HepG2 (cell line): ENCODE measurements around the gene BABAM2. TPM values are rescaled to one million over a fixed set of nuclear protein-coding genes. Genes with fewer than 3 reads are reported as not detected.
A peak's percentile ranks its signal among the peaks of the same experiment; 100 is the strongest.

Experiments
- ATAC-seq: fragments of 200-7000 bp; cut with Tn5 transposase; 3 replicates; pipeline ENCODE4 v1.9.1; 2020; ENCODE audit warnings: mild to moderate bottlenecking, moderate library complexity
- BruUV-seq: library from RNA; stranded (reverse); fragments of 400-500 nt; replicated peaks from 2 replicates; lab custom pipeline; 2021; lab: Mats Ljungman, UMichigan
- CTCF ChIA-PET: fragments of 300-600 bp; formaldehyde crosslinking; extraction: SDS; loops from one replicate; lab custom pipeline; 2021; ENCODE audit warnings: low total read pairs, inconsistent platforms, low intra/inter-chr PET ratio; lab: Yijun Ruan, JAX
- POLR2A ChIA-PET: fragments of 350-600 bp; sonication (Branson Sonifier 250); formaldehyde crosslinking; loops from one replicate; lab custom pipeline; 2020; ENCODE audit warnings: antibody characterized with exemption, inconsistent platforms; lab: Yijun Ruan, JAX
- DNase-seq: peaks from one replicate; pipeline ENCODE4 v3.0.0-alpha.2; 2015; ENCODE audit warnings: low spot score
- FAIRE-seq: peaks from 3 replicates; lab custom pipeline; 2011; peaks lifted over from hg19 to GRCh38; lab: Jason Lieb, UNC
- H2AFZ ChIP-seq: one replicate; pipeline ENCODE4 v1.6.1; 2011; ENCODE audit warnings: low read length, inconsistent platforms
- H3K27ac ChIP-seq: fragments of 300-600 bp; 3 replicates; pipeline ENCODE4 v1.8.0; 2011; ENCODE audit warnings: mixed run types, mild to moderate bottlenecking, mixed read lengths, low read length, inconsistent platforms; ENCODE audit not compliant: insufficient read depth; ENCODE audit errors: extremely low read length
- H3K27me3 ChIP-seq, 2 experiments: fragments of 200-600 bp in 1 of 2; 2 replicates in 1 of 2; 3 replicates in 1 of 2; pipeline versions ENCODE4 v1.6.0 to v1.8.0; 2011; ENCODE audit warnings: low read length in 2 of 2, mild to moderate bottlenecking in 2 of 2, moderate library complexity in 2 of 2, inconsistent platforms in 1 of 2; ENCODE audit not compliant: insufficient read depth in 2 of 2, control insufficient read depth in 1 of 2
- H3K36me3 ChIP-seq, 2 experiments: fragments of 200-600 bp in 1 of 2; replicated peaks in 1 of 2; 2 replicates in 1 of 2; 3 replicates in 1 of 2; pipeline versions ENCODE4 v1.5.1 to v1.8.0; 2011; ENCODE audit warnings: low read length in 2 of 2, inconsistent platforms in 1 of 2; ENCODE audit not compliant: insufficient read depth in 2 of 2, control insufficient read depth in 1 of 2
- H3K4me1 ChIP-seq: 2 replicates; pipeline ENCODE4 v1.5.1; 2012; ENCODE audit warnings: low read length, inconsistent platforms; ENCODE audit not compliant: insufficient read depth
- H3K4me2 ChIP-seq: 2 replicates; pipeline ENCODE4 v1.6.0; 2011; ENCODE audit warnings: low read depth, low read length, inconsistent platforms
- H3K4me3 ChIP-seq, 3 experiments: fragments of 200-600 bp in 1 of 3; sonication (generic), shearing (Covaris generic) in 1 of 3; replicated peaks in 1 of 3; 2 replicates each; pipeline ENCODE4 v1.5.1; 2011 to 2016; ENCODE audit warnings: low read length in 3 of 3, inconsistent platforms in 2 of 3, low read depth in 2 of 3, mild to moderate bottlenecking in 2 of 3, control low read depth in 1 of 3, mixed read lengths in 1 of 3; ENCODE audit not compliant: insufficient read depth in 1 of 3
- H3K79me2 ChIP-seq: one replicate; pipeline ENCODE4 v1.6.1; 2011; ENCODE audit warnings: low read length, inconsistent platforms; ENCODE audit not compliant: insufficient read depth
- H3K9ac ChIP-seq: 2 replicates; pipeline ENCODE4 v1.6.0; 2011; ENCODE audit warnings: mild to moderate bottlenecking, low read depth, low read length, inconsistent platforms; ENCODE audit not compliant: insufficient read depth
- H3K9me3 ChIP-seq: 2 replicates; pipeline ENCODE4 v1.5.1; 2012; ENCODE audit warnings: mild to moderate bottlenecking, low read length
- H4K20me1 ChIP-seq: 2 replicates; pipeline ENCODE4 v1.6.0; 2011; ENCODE audit warnings: inconsistent platforms, mild to moderate bottlenecking, low read length, moderate library complexity; ENCODE audit not compliant: insufficient read depth
- CBX1 ChIP-seq: IDR thresholded peaks from one replicate; pipeline ENCODE4 v1.6.1; 2016; ENCODE audit warnings: antibody characterized with exemption, low read depth
- EP300 ChIP-seq, 3 experiments: sonication (generic) in 1 of 3; formaldehyde crosslinking in 1 of 3; IDR thresholded peaks; 2 replicates each; pipeline versions ENCODE4 v1.5.1 to v1.6.1; 2011 to 2020; ENCODE audit warnings: low read depth in 2 of 3, low read length in 2 of 3, borderline replicate concordance in 1 of 3, improper control_type of control experiment in 1 of 3, mild to moderate bottlenecking in 1 of 3, missing genetic modification reagents in 1 of 3, moderate library complexity in 1 of 3
- ETV6 ChIP-seq: sonication (generic); formaldehyde crosslinking; conservative IDR thresholded peaks from 2 replicates; pipeline ENCODE4 v1.4.0; 2020; ENCODE audit warnings: missing genetic modification reagents
- GATAD1 ChIP-seq: IDR thresholded peaks from 2 replicates; pipeline ENCODE4 v1.6.1; 2016; ENCODE audit warnings: missing genetic modification reagents, missing compliant biosample characterization
- JUN ChIP-seq: sonication (generic); formaldehyde crosslinking; IDR thresholded peaks from 2 replicates; pipeline ENCODE4 v1.4.0; 2020; ENCODE audit warnings: mild to moderate bottlenecking, missing genetic modification reagents
- ZNF792 ChIP-seq: IDR thresholded peaks from 2 replicates; pipeline ENCODE4 v1.6.1; 2016
- ZNF816 ChIP-seq: sonication (generic); formaldehyde crosslinking; IDR thresholded peaks from 2 replicates; pipeline ENCODE4 v1.8.0; 2022; ENCODE audit warnings: missing genetic modification reagents, mild to moderate bottlenecking, borderline replicate concordance
- WGBS: methylation state at CpG from one replicate; pipeline ENCODE4 v1.1.6; 2017; ENCODE audit warnings: low lambda C conversion rate; 5-methylcytosine and 5-hydroxymethylcytosine counted together
- in situ Hi-C: cut with HindIII; loops from 2 replicates; pipeline ENCODE4 v1.10.0; 2017; ENCODE audit warnings: low pct_unique_long_range_greater_than_20kb; ENCODE audit not compliant: extremely low pct_ligation_motif_present
- intact Hi-C: fragments of 100-400 bp; cut with micrococcal nuclease; formaldehyde crosslinking; loops from one replicate; pipeline ENCODE4 v1.10.0; 2022; ENCODE audit not compliant: unreplicated experiment
- polyA plus RNA-seq, 8 experiments: library from polyadenylated mRNA; depleted of rRNA in 3 of 8; stranded (reverse) in 7 of 8; unstranded in 1 of 8; fragments of >200 nt; fragmentation: Illumina TruSeq in 4 of 8; extraction: Trizol in 4 of 8; gene quantifications; 2 replicates each; pipeline versions ENCODE4 v1.2.1 to v1.2.3, GENCODE V29; 2011 to 2016; ENCODE audit warnings: low read depth in 4 of 8, missing spikeins in 1 of 8, mixed read lengths in 1 of 8; ENCODE audit not compliant: insufficient read depth in 1 of 8
- total RNA-seq, 5 experiments: library from RNA; depleted of rRNA; stranded (reverse); fragments of >200 nt; fragmentation: Illumina TruSeq; extraction: Trizol; gene quantifications; 2 replicates each; pipeline ENCODE4 v1.2.3, GENCODE V29; 2016; ENCODE audit warnings: low read depth in 1 of 5
- TF ChIP-seq, protein P1 (sequence below): sonication (generic); formaldehyde crosslinking; IDR thresholded peaks from 2 replicates; pipeline ENCODE4 v1.4.0; 2020; ENCODE audit warnings: missing genetic modification reagents
- TF ChIP-seq, protein P2 (sequence below): sonication (generic); formaldehyde crosslinking; IDR thresholded peaks from 2 replicates; pipeline ENCODE4 v1.8.0; 2022; ENCODE audit warnings: mild to moderate bottlenecking, missing genetic modification reagents; ENCODE audit not compliant: insufficient replicate concordance
- TF ChIP-seq, protein P3 (sequence below): sonication (generic); formaldehyde crosslinking; IDR thresholded peaks from 2 replicates; pipeline ENCODE4 v1.8.1; 2022; ENCODE audit warnings: low read depth, mild to moderate bottlenecking, missing genetic modification reagents

Gene BABAM2
- total and polyA plus RNA-seq, 2 of the 13 experiments (the other 11 are each of a cell fraction or from before 2014, with no cell fraction given), result 24.9 to 28.0 TPM

DNA sequence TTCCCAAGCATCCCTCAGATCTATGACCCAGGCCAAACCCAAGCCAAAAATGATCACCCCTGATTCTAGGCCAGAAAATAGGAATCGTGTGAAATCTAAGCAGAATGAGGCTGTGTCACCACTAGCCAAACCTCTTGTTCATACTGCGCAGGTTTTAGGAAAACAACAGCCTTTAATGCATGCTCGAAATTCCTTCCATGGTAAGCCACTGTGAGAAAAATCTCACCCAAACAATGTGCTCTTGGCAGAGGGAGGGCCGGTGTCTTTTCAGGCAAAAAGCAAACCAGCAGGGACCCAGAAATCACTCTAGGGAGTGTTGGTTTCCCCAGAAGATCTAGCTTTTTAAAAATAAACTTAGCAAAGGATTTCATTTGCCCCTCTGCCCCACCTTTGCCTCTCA is 430.9 kb downstream of the BABAM2 start:
- in situ Hi-C loops (no loop called here), intact Hi-C loops (no loop called here)
- no peak overlapping the region for H2AFZ ChIP-seq
- no peaks in the 10 kb centered on the region for H3K79me2 ChIP-seq
- CTCF ChIA-PET, result no interaction called here
- no peaks in the 10 kb centered on the region for H3K36me3 ChIP-seq
- FAIRE-seq, result no peak
- H3K27me3 ChIP-seq, result no peaks in the 10 kb centered on the region
- no peak overlapping the region for H3K4me2 ChIP-seq
- peaks cover 23% of the 10 kb centered on the region for H3K4me1 ChIP-seq
- no peak overlapping the region for H3K27ac ChIP-seq
- POLR2A ChIA-PET, result no interaction called here
- no peak overlapping the region for H3K9ac ChIP-seq
- 96% methylated on average over 4 of the region's 4 CpGs for WGBS
- BruUV-seq, result no TSS peak
- no peak for ATAC-seq
- H4K20me1 ChIP-seq, result no peaks in the 10 kb centered on the region
- no peak for DNase-seq
- no peak for TF ChIP-seq ETV6 (CRISPR knock-in tag)
- TF ChIP-seq, protein P1, sequence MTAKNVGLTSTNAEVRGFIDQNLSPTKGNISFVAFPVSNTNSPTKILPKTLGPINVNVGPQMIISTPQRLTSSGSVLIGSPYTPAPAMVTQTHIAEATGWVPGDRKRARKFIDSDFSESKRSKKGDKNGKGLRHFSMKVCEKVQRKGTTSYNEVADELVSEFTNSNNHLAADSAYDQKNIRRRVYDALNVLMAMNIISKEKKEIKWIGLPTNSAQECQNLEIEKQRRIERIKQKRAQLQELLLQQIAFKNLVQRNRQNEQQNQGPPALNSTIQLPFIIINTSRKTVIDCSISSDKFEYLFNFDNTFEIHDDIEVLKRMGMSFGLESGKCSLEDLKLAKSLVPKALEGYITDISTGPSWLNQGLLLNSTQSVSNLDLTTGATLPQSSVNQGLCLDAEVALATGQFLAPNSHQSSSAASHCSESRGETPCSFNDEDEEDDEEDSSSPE, result no peak
- TF ChIP-seq ZNF816 (CRISPR knock-in tag), result no peak
- TF ChIP-seq JUN (CRISPR knock-in tag), result no peak
- H3K4me3 ChIP-seq, result no peak overlapping the region
- H3K9me3 ChIP-seq, result no peaks in the 10 kb centered on the region

DNA sequence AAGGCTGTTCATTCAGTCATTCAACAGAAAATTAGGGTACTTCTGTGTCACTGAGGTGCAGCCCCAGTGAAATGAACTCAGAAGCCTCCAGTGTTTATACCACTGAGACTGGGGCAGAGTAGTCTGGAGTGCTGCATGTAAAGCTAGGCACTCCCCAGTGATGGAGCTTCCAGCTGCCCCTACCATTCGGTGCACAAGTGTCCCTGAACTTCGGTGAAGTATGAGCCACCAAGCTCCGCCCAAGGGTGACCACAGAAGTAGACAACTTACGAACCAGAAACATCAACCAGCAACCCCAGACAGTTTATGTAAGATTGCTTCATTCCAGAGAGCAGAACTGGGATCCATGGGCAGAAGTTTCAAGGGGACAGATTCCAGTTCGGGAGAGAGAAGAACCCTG is 431.5 kb downstream of the BABAM2 start:
- peaks cover 23% of the 10 kb centered on the region for H3K4me1 ChIP-seq
- in situ Hi-C loops, result no loop called here
- no peak overlapping the region for H2AFZ ChIP-seq
- no peak for DNase-seq
- TF ChIP-seq ZNF792 (no peak), EP300 (IDR thresholded peaks at IDR 0.05; ENCODE audit: low read depth in 2 of 2, low read length in 2 of 2) (no peak), EP300 (CRISPR knock-in tag; IDR thresholded peaks at IDR 0.05; ENCODE audit: borderline replicate concordance) (no peak), GATAD1 (CRISPR knock-in tag) (no peak), CBX1 (no peak)
- TF ChIP-seq, protein P2, sequence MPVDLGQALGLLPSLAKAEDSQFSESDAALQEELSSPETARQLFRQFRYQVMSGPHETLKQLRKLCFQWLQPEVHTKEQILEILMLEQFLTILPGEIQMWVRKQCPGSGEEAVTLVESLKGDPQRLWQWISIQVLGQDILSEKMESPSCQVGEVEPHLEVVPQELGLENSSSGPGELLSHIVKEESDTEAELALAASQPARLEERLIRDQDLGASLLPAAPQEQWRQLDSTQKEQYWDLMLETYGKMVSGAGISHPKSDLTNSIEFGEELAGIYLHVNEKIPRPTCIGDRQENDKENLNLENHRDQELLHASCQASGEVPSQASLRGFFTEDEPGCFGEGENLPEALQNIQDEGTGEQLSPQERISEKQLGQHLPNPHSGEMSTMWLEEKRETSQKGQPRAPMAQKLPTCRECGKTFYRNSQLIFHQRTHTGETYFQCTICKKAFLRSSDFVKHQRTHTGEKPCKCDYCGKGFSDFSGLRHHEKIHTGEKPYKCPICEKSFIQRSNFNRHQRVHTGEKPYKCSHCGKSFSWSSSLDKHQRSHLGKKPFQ (CRISPR knock-in tag), result no peak
- TF ChIP-seq, protein P3, sequence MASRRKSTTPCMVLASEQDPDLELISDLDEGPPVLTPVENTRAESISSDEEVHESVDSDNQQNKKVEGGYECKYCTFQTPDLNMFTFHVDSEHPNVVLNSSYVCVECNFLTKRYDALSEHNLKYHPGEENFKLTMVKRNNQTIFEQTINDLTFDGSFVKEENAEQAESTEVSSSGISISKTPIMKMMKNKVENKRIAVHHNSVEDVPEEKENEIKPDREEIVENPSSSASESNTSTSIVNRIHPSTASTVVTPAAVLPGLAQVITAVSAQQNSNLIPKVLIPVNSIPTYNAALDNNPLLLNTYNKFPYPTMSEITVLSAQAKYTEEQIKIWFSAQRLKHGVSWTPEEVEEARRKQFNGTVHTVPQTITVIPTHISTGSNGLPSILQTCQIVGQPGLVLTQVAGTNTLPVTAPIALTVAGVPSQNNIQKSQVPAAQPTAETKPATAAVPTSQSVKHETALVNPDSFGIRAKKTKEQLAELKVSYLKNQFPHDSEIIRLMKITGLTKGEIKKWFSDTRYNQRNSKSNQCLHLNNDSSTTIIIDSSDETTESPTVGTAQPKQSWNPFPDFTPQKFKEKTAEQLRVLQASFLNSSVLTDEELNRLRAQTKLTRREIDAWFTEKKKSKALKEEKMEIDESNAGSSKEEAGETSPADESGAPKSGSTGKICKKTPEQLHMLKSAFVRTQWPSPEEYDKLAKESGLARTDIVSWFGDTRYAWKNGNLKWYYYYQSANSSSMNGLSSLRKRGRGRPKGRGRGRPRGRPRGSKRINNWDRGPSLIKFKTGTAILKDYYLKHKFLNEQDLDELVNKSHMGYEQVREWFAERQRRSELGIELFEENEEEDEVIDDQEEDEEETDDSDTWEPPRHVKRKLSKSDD (CRISPR knock-in tag), result no peak
- no peak overlapping the region for H3K27ac ChIP-seq
- no peak for ATAC-seq
- 83% methylated on average over 5 of the region's 5 CpGs for WGBS
- H3K27me3 ChIP-seq, result no peaks in the 10 kb centered on the region
- H3K9ac ChIP-seq, result no peak overlapping the region
- CTCF ChIA-PET, result no interaction called here
- BruUV-seq, result no TSS peak
- no peak overlapping the region for H3K4me3 ChIP-seq
- H4K20me1 ChIP-seq, result no peaks in the 10 kb centered on the region
- intact Hi-C loops, result no loop called here
- no peaks in the 10 kb centered on the region for H3K36me3 ChIP-seq
- H3K4me2 ChIP-seq, result no peak overlapping the region
- no peaks in the 10 kb centered on the region for H3K79me2 ChIP-seq
- H3K9me3 ChIP-seq, result no peaks in the 10 kb centered on the region
- peak; percentile 8 for FAIRE-seq
- POLR2A ChIA-PET, result no interaction called here
